Hematopoietic multipotent progenitor cell treated with erythropoietin and hydrocortisone succinate and interleukin-3 and kit ligand, for 15 days (in vitro differentiated cells): ENCODE measurements around the gene DCAF11.

Experiments
- DNase-seq: peaks from one replicate; pipeline ENCODE4 v3.0.0-alpha.2; 2015; ENCODE audit warnings: low spot score

Gene DCAF11

GRCh38 chr14:24079491-24080141 lies 35.0 kb upstream of the DCAF11 start:
- no peak for DNase-seq

- DNase-seq: no peak
Measured at GRCh38 chr14:24080142-24080530, 34.4 kb upstream of the DCAF11 start.

- peak; percentile 42 for DNase-seq
Measured at GRCh38 chr14:24080888-24081738, 33.5 kb upstream of the DCAF11 start.

- DNase-seq: no peak
Measured at GRCh38 chr14:24081739-24082211, 32.8 kb upstream of the DCAF11 start.

- DNase-seq: no peak
Measured at GRCh38 chr14:24082411-24083080, 32.0 kb upstream of the DCAF11 start.

- DNase-seq: no peak
Measured at GRCh38 chr14:24083462-24083861, 31.1 kb upstream of the DCAF11 start.

GRCh38 chr14:24084440-24084839 lies 30.1 kb upstream of the DCAF11 start:
- no peak for DNase-seq

- DNase-seq: no peak
Measured at GRCh38 chr14:24085215-24085614, 29.4 kb upstream of the DCAF11 start.

- DNase-seq: no peak
Measured at GRCh38 chr14:24086193-24086955, 28.2 kb upstream of the DCAF11 start.

- DNase-seq: no peak
Measured at GRCh38 chr14:24087004-24087403, 27.6 kb upstream of the DCAF11 start.

GRCh38 chr14:24088095-24088494 lies 26.5 kb upstream of the DCAF11 start:
- DNase-seq: no peak

GRCh38 chr14:24089890-24090289 lies 24.7 kb upstream of the DCAF11 start:
- DNase-seq: no peak

GRCh38 chr14:24092110-24092504 lies 22.5 kb upstream of the DCAF11 start:
- DNase-seq: no peak

- DNase-seq: no peak
Measured at GRCh38 chr14:24092505-24093206, 21.9 kb upstream of the DCAF11 start.

- no peak for DNase-seq
Measured at GRCh38 chr14:24093207-24093900, 21.2 kb upstream of the DCAF11 start.

GRCh38 chr14:24093901-24094840 lies 20.4 kb upstream of the DCAF11 start, which contains the start of gene PCK2:
TSS of gene PCK2 (plus strand) at chr14:24094311. CDS start at chr14:24094406, 95 bp downstream.
- peak; percentile 89 for DNase-seq

GRCh38 chr14:24094841-24095270 lies 19.7 kb upstream of the DCAF11 start:
- DNase-seq: peak; percentile 30

- DNase-seq: peak; percentile 87
Measured at GRCh38 chr14:24095271-24096068, 19.1 kb upstream of the DCAF11 start.
